OCI-M2 (cell line): ENCODE measurements around the gene HECA.
A peak's percentile ranks its signal among the peaks of the same experiment; 100 is the strongest.
"Not testable (repeated sequence)": the region's sequence is repeated elsewhere in the genome, so short reads cannot be mapped to it uniquely, and the experiment has no call there.

Experiments used
- DNase-seq: peaks from one replicate; lab custom pipeline; 2025; ENCODE audit not compliant: unreplicated experiment; lab: John Stamatoyannopoulos, UW

HECA gene

GRCh38 chr6:139134817-139135577 is at the start of gene HECA:
TSS of gene HECA (plus strand) at chr6:139135080. CDS start at chr6:139135397, 317 bp downstream.
- DNase-seq = peak; percentile 37

- no peak for DNase-seq
Measured at GRCh38 chr6:139091826-139092225, 43.1 kb upstream of the HECA start.

- DNase-seq = no peak
Measured at GRCh38 chr6:139099984-139100383, 34.9 kb upstream of the HECA start.

- DNase-seq = no peak
Measured at GRCh38 chr6:139107051-139107450, 27.8 kb upstream of the HECA start.

GRCh38 chr6:139108378-139108777 is 26.5 kb upstream of the HECA start:
- DNase-seq = no peak

GRCh38 chr6:139109558-139109957 is 25.3 kb upstream of the HECA start:
- DNase-seq = peak; percentile 25

GRCh38 chr6:139112146-139112545 is 22.7 kb upstream of the HECA start:
- DNase-seq = no peak

- no peak for DNase-seq
Measured at GRCh38 chr6:139112561-139112960, 22.3 kb upstream of the HECA start.

GRCh38 chr6:139114746-139115145 is 20.1 kb upstream of the HECA start:
- DNase-seq = no peak

GRCh38 chr6:139115989-139116758 is 18.7 kb upstream of the HECA start:
- no peak for DNase-seq

- DNase-seq = no peak
Measured at GRCh38 chr6:139117734-139118133, 17.1 kb upstream of the HECA start.

GRCh38 chr6:139119552-139119951 is 15.3 kb upstream of the HECA start:
- DNase-seq = no peak

GRCh38 chr6:139122823-139123222 is 12.1 kb upstream of the HECA start:
- not testable (repeated sequence) for DNase-seq

- no peak for DNase-seq
Measured at GRCh38 chr6:139124887-139125672, 9.8 kb upstream of the HECA start.

GRCh38 chr6:139126255-139126654 is 8.6 kb upstream of the HECA start:
- no peak for DNase-seq

- DNase-seq = no peak
Measured at GRCh38 chr6:139126931-139127330, 7.9 kb upstream of the HECA start.

- no peak for DNase-seq
Measured at GRCh38 chr6:139129284-139129683, 5.6 kb upstream of the HECA start.

GRCh38 chr6:139131736-139132280 is 3.1 kb upstream of the HECA start:
- no peak for DNase-seq

GRCh38 chr6:139133262-139134063 is 1.4 kb upstream of the HECA start:
- DNase-seq = no peak

GRCh38 chr6:139134064-139134395 is 850 bp upstream of the HECA start:
- DNase-seq = no peak
